GM12878 (cell line): ENCODE data around the gene STAMBPL1. TPM values are rescaled to one million over a fixed set of nuclear protein-coding genes. Genes with fewer than 3 reads are reported as not detected.

Experiments used
- ATAC-seq: fragments of 200-7000 bp; cut with Tn5 transposase; 3 replicates; pipeline ENCODE4 v1.9.1; 2020; ENCODE audit warnings: mild to moderate bottlenecking, moderate library complexity
- BruUV-seq: library from RNA; stranded (reverse); fragments of 400-500 nt; replicated peaks from 2 replicates; lab custom pipeline; 2021; lab: Mats Ljungman, UMichigan
- CTCF ChIA-PET: fragments of 300-600 bp; sonication (Branson Sonifier 250); formaldehyde crosslinking; extraction: SDS; loops from one replicate; lab custom pipeline; 2021; ENCODE audit warnings: inconsistent platforms; lab: Yijun Ruan, JAX
- POLR2A ChIA-PET: fragments of 350-600 bp; formaldehyde crosslinking; extraction: SDS; loops from one replicate; lab custom pipeline; 2021; ENCODE audit warnings: inconsistent platforms; lab: Charles Lee
- RAD21 ChIA-PET: fragments of 300-600 bp; sonication (Branson Sonifier 250); formaldehyde crosslinking; loops from one replicate; lab custom pipeline; 2023; ENCODE audit warnings: antibody characterized with exemption; ENCODE audit not compliant: unreplicated experiment; lab: Charles Lee
- SMC1A ChIA-PET: fragments of 300-600 bp; sonication (Branson Sonifier 250); formaldehyde crosslinking; loops from one replicate; lab custom pipeline; 2023; ENCODE audit not compliant: unreplicated experiment, uncharacterized antibody; lab: Charles Lee
- DNase-seq: peaks from one replicate; pipeline ENCODE4 v3.0.0-alpha.2; 2011; ENCODE audit warnings: low read depth, low spot score
- FAIRE-seq: peaks from 3 replicates; lab custom pipeline; 2011; peaks lifted over from hg19 to GRCh38; lab: Jason Lieb, UNC
- H2AFZ ChIP-seq: 2 replicates; pipeline ENCODE4 v1.6.0; 2011; ENCODE audit warnings: low read depth, low read length, control low read depth; ENCODE audit not compliant: control insufficient read depth
- H3K27ac ChIP-seq: 2 replicates; pipeline ENCODE4 v1.5.1; 2011; ENCODE audit warnings: control low read depth; ENCODE audit not compliant: control insufficient read depth, insufficient read depth
- H3K27me3 ChIP-seq, 2 experiments: replicated peaks in 1 of 2; 2 replicates each; pipeline versions ENCODE4 v1.6.0 to v1.6.1; 2011; ENCODE audit warnings: low read length in 1 of 2; ENCODE audit not compliant: control insufficient read depth in 2 of 2, insufficient read depth in 2 of 2
- H3K36me3 ChIP-seq, 2 experiments: 2 replicates each; pipeline ENCODE4 v1.5.1; 2011; ENCODE audit warnings: low read length in 1 of 2; ENCODE audit not compliant: control insufficient read depth in 2 of 2, insufficient read depth in 2 of 2
- H3K4me1 ChIP-seq: 2 replicates; pipeline ENCODE4 v1.6.1; 2011; ENCODE audit warnings: mild to moderate bottlenecking, low read length, moderate library complexity, mixed read lengths; ENCODE audit not compliant: control insufficient read depth, insufficient read depth
- H3K4me2 ChIP-seq: 2 replicates; pipeline ENCODE4 v1.6.0; 2011; ENCODE audit warnings: control low read depth; ENCODE audit not compliant: control insufficient read depth, insufficient read depth
- H3K4me3 ChIP-seq: fragments of 200-600 bp; sonication (generic); 2 replicates; pipeline ENCODE4 v1.5.1; 2016
- H3K79me2 ChIP-seq: 2 replicates; pipeline ENCODE4 v1.6.0; 2011; ENCODE audit warnings: low read length; ENCODE audit not compliant: control insufficient read depth, insufficient read depth
- H3K9ac ChIP-seq: 2 replicates; pipeline ENCODE4 v1.8.0; 2011; ENCODE audit warnings: low read length, control low read depth, mixed read lengths; ENCODE audit not compliant: control insufficient read depth, insufficient read depth
- H3K9me3 ChIP-seq: replicated peaks from 3 replicates; pipeline ENCODE4 v1.5.1; 2011; ENCODE audit warnings: mild to moderate bottlenecking, low read length; ENCODE audit not compliant: control insufficient read depth, insufficient read depth
- H4K20me1 ChIP-seq: 2 replicates; pipeline ENCODE4 v1.6.0; 2011; ENCODE audit not compliant: control insufficient read depth, insufficient read depth
- CBX5 ChIP-seq: sonication (generic); IDR thresholded peaks from 2 replicates; pipeline ENCODE4 v1.6.1; 2016; ENCODE audit warnings: low read depth, moderate library complexity, mild to moderate bottlenecking, inconsistent platforms
- CHD4 ChIP-seq: fragments of 200-600 bp; sonication (generic); IDR thresholded peaks from 2 replicates; pipeline ENCODE4 v1.6.1; 2016; ENCODE audit warnings: mild to moderate bottlenecking
- FOXK2 ChIP-seq: fragments of 450-650 bp; IDR thresholded peaks from 2 replicates; pipeline ENCODE4 v1.6.1; 2017; ENCODE audit warnings: mild to moderate bottlenecking, moderate library complexity
- HDAC6 ChIP-seq: fragments of 200-600 bp; sonication (generic); IDR thresholded peaks from one replicate; pipeline ENCODE4 v1.8.0; 2017; ENCODE audit warnings: antibody characterized with exemption; ENCODE audit not compliant: unreplicated experiment
- HDGF ChIP-seq: fragments of 450-650 bp; IDR thresholded peaks from 2 replicates; pipeline ENCODE4 v1.6.1; 2016; ENCODE audit warnings: antibody characterized with exemption
- IRF3 ChIP-seq: fragments of 450-650 bp; IDR thresholded peaks from 2 replicates; pipeline ENCODE4 v1.6.1; 2014; ENCODE audit warnings: mild to moderate bottlenecking
- KAT2A ChIP-seq: conservative IDR thresholded peaks from 2 replicates; pipeline ENCODE4 v1.6.1; 2011; ENCODE audit warnings: low read depth, low read length; ENCODE audit not compliant: control insufficient read depth
- TCF12 ChIP-seq: IDR thresholded peaks from 2 replicates; pipeline ENCODE4 v1.6.1; 2011; ENCODE audit warnings: low read depth, mild to moderate bottlenecking, low read length
- ZNF217 ChIP-seq: fragments of 450-650 bp; IDR thresholded peaks from 2 replicates; pipeline ENCODE4 v1.6.1; 2017; ENCODE audit warnings: antibody characterized with exemption, mild to moderate bottlenecking
- ZNF384 ChIP-seq: IDR thresholded peaks from 2 replicates; pipeline ENCODE4 v1.6.1; 2012; ENCODE audit warnings: low read depth, mild to moderate bottlenecking, low read length, improper control_type of control experiment, borderline replicate concordance
- WGBS: methylation state at CpG from one replicate; pipeline ENCODE4 v1.1.6; 2016; ENCODE audit warnings: low lambda C conversion rate; ENCODE audit not compliant: insufficient replicate concordance, insufficient coverage; ENCODE audit errors: missing lambda C conversion rate; 5-methylcytosine and 5-hydroxymethylcytosine counted together
- in situ Hi-C: fragments of 300-500 bp; cut with MboI; formaldehyde crosslinking; loops from 9 replicates; pipeline ENCODE4 v1.14.3; 2018; ENCODE audit warnings: mixed read lengths
- intact Hi-C: fragments of 100-400 bp; cut with micrococcal nuclease; formaldehyde crosslinking; loops from one replicate; pipeline ENCODE4 v1.14.2; 2022; ENCODE audit not compliant: unreplicated experiment
- polyA plus RNA-seq, 11 experiments: library from polyadenylated mRNA; depleted of rRNA in 4 of 11; unstranded in 6 of 11; stranded (reverse) in 5 of 11; fragments of >200 nt; fragmentation: Nextera tagmentation in 4 of 11; fragmentation: Illumina TruSeq in 1 of 11; extraction: Ambion mirVana in 4 of 11; extraction: Trizol in 1 of 11; gene quantifications; 1 replicate in 1 of 11; 2 replicates in 10 of 11; pipeline versions ENCODE4 v1.2.1 to v1.2.3, GENCODE V29; 2011 to 2016; ENCODE audit warnings: inconsistent platforms in 2 of 11, missing spikeins in 2 of 11, low read depth in 1 of 11
- total RNA-seq, 4 experiments: library from RNA; depleted of rRNA in 3 of 4; stranded (reverse); fragments of >200 nt in 3 of 4; fragmentation: Illumina TruSeq in 1 of 4; extraction: Trizol in 1 of 4; gene quantifications; 2 replicates each; pipeline versions ENCODE4 v1.2.1 to v1.2.3, GENCODE V29; 2013 to 2021
- TF ChIP-seq, protein P1 (sequence below), 3 experiments: IDR thresholded peaks in 2 of 3; conservative IDR thresholded peaks in 1 of 3; 2 replicates each; pipeline ENCODE4 v1.5.1; 2011; ENCODE audit warnings: low read depth in 3 of 3, low read length in 3 of 3, mild to moderate bottlenecking in 3 of 3, control low read depth in 2 of 3, moderate library complexity in 2 of 3, inconsistent platforms in 1 of 3, mixed read lengths in 1 of 3; ENCODE audit not compliant: control insufficient read depth in 2 of 3, insufficient read depth in 1 of 3; ENCODE audit errors: extremely low read depth in 1 of 3

The STAMBPL1 gene
- total and polyA plus RNA-seq, 10 of the 15 experiments (the other 5 are each of a cell fraction or from before 2014, with no cell fraction given), result 7.5 to 44.1 (median 25.4) TPM

- Histone ChIP-seq H4K20me1 (no peaks in the 10 kb centered on the region), H3K4me1 (no peaks in the 10 kb centered on the region), H3K9me3 (no peaks in the 10 kb centered on the region), H3K9ac (no peak overlapping the region), H3K36me3 (peaks cover 3 to 15% of the 10 kb centered on the region in 2 experiments; a peak in 3 of 4 replicates), H3K27ac (no peak overlapping the region), H2AFZ (no peak overlapping the region), H3K27me3 (no peaks in the 10 kb centered on the region), H3K79me2 (no peaks in the 10 kb centered on the region), H3K4me3 (no peak overlapping the region), H3K4me2 (no peak overlapping the region)
- RAD21 ChIA-PET, result interaction anchor here (0.9 kb wide), 1 partner anchor 71 kb away, joined by 3 read pairs; no protein-coding TSS in a partner anchor
- intact Hi-C loops, result no loop called here
- SMC1A ChIA-PET, result interaction anchor here (1.2 to 6.0 kb wide), 6 partner anchors 10 to 32 kb away, joined by 3 to 60 read pairs (median 5); no protein-coding TSS in a partner anchor
- ATAC-seq (no peak), DNase-seq (no peak), FAIRE-seq (no peak)
- BruUV-seq, result no TSS peak
- POLR2A ChIA-PET, result interaction anchor here (1.4 kb wide), 1 partner anchor 10 kb away, joined by 6 read pairs; no protein-coding TSS in a partner anchor
- TF ChIP-seq IRF3, result no peak
- in situ Hi-C loops, result no loop called here
- CTCF ChIA-PET, result interaction anchor here (1.1 to 4.1 kb wide), 4 partner anchors 22 to 76 kb away, joined by 3 to 29 read pairs (median 5); no protein-coding TSS in a partner anchor
- 100% methylated on average over 1 of the region's 1 CpG for WGBS
Measured at GRCh38 chr10:88911116-88911515, 31.1 kb downstream of the STAMBPL1 start.

GRCh38 chr10:88911851-88912250 lies 31.8 kb downstream of the STAMBPL1 start:
- intact Hi-C loops, result no loop called here
- no peaks in the 10 kb centered on the region for H3K4me1 ChIP-seq
- BruUV-seq, result no TSS peak
- in situ Hi-C loops, result no loop called here
- FAIRE-seq (no peak), DNase-seq (no peak), ATAC-seq (no peak)
- H3K9me3 ChIP-seq, result no peaks in the 10 kb centered on the region
- H3K27ac ChIP-seq, result no peak overlapping the region
- H3K27me3 ChIP-seq, result no peaks in the 10 kb centered on the region
- H4K20me1 ChIP-seq, result no peaks in the 10 kb centered on the region
- peaks cover 3 to 15% of the 10 kb centered on the region in 2 experiments; a peak in 3 of 4 replicates for H3K36me3 ChIP-seq
- WGBS, result 100% methylated on average over 3 of the region's 3 CpGs
- H3K4me2 ChIP-seq, result no peak overlapping the region
- no peak overlapping the region for H3K4me3 ChIP-seq
- ChIA-PET SMC1A (interaction anchor here (1.0 to 1.7 kb wide), 4 partner anchors 12 to 76 kb away, joined by 3 to 7 read pairs (median 4); no protein-coding TSS in a partner anchor), POLR2A (no interaction called here), RAD21 (interaction anchor here (0.9 kb wide), 1 partner anchor 70 kb away, joined by 3 read pairs; no protein-coding TSS in a partner anchor), CTCF (interaction anchor here (1.1 to 1.2 kb wide), 2 partner anchors 76 to 100 kb away, joined by 3 read pairs; no protein-coding TSS in a partner anchor)
- H2AFZ ChIP-seq, result no peak overlapping the region
- no peak overlapping the region for H3K9ac ChIP-seq
- no peaks in the 10 kb centered on the region for H3K79me2 ChIP-seq
- TF ChIP-seq, protein P1, sequence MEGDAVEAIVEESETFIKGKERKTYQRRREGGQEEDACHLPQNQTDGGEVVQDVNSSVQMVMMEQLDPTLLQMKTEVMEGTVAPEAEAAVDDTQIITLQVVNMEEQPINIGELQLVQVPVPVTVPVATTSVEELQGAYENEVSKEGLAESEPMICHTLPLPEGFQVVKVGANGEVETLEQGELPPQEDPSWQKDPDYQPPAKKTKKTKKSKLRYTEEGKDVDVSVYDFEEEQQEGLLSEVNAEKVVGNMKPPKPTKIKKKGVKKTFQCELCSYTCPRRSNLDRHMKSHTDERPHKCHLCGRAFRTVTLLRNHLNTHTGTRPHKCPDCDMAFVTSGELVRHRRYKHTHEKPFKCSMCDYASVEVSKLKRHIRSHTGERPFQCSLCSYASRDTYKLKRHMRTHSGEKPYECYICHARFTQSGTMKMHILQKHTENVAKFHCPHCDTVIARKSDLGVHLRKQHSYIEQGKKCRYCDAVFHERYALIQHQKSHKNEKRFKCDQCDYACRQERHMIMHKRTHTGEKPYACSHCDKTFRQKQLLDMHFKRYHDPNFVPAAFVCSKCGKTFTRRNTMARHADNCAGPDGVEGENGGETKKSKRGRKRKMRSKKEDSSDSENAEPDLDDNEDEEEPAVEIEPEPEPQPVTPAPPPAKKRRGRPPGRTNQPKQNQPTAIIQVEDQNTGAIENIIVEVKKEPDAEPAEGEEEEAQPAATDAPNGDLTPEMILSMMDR (IDR thresholded peaks at IDR 0.05 in 2 of 3, conservative IDR thresholded peaks at IDR 0.05 in 1 of 3; ENCODE audit: control insufficient read depth in 2 of 3, extremely low read depth in 1 of 3, insufficient read depth in 1 of 3, low read depth in 3 of 3, low read length in 3 of 3), result no peak
- TF ChIP-seq CBX5 (no peak), KAT2A (no peak), ZNF217 (no peak), TCF12 (no peak), HDAC6 (no peak), CHD4 (no peak), ZNF384 (no peak), FOXK2 (no peak), HDGF (no peak)
